H1 (cell line): ENCODE data around the gene SLC22A15. TPM values are rescaled to one million over a fixed set of nuclear protein-coding genes. Genes with fewer than 3 reads are reported as not detected.

ENCODE experiments used
- CTCF ChIA-PET: fragments of 300-600 bp; sonication (Branson Sonifier 250); formaldehyde crosslinking; loops from one replicate; lab custom pipeline; 2021; ENCODE audit not compliant: partially characterized antibody; lab: Charles Lee
- POLR2A ChIA-PET: fragments of 300-600 bp; sonication (Branson Sonifier 250); formaldehyde crosslinking; loops from one replicate; lab custom pipeline; 2021; ENCODE audit warnings: inconsistent platforms; ENCODE audit not compliant: partially characterized antibody; lab: Charles Lee
- DNase-seq, 2 experiments: peaks; one replicate each; pipeline versions ENCODE4 v3.0.0 to v3.0.0-alpha.2; 2010 to 2022; ENCODE audit warnings: low spot score in 2 of 2, low read depth in 1 of 2, mixed read lengths in 1 of 2
- FAIRE-seq: peaks from 2 replicates; lab custom pipeline; 2011; peaks lifted over from hg19 to GRCh38; lab: Jason Lieb, UNC
- H2AFZ ChIP-seq: 2 replicates; pipeline ENCODE4 v1.8.1; 2012; ENCODE audit warnings: low read length, inconsistent platforms
- H2AK5ac ChIP-seq: 2 replicates; pipeline ENCODE4 v1.6.1; 2013; ENCODE audit warnings: low read depth, low read length
- H2BK120ac ChIP-seq: replicated peaks from 2 replicates; pipeline ENCODE3; 2013; ENCODE audit warnings: low read depth, low read length, inconsistent platforms
- H2BK12ac ChIP-seq: 2 replicates; pipeline ENCODE4 v1.6.1; 2013; ENCODE audit warnings: low read depth, low read length
- H2BK15ac ChIP-seq: 2 replicates; pipeline ENCODE4 v1.6.1; 2013; ENCODE audit warnings: low read length
- H2BK20ac ChIP-seq: 2 replicates; pipeline ENCODE4 v1.6.1; 2013; ENCODE audit warnings: low read length
- H2BK5ac ChIP-seq: 2 replicates; pipeline ENCODE4 v1.6.1; 2013; ENCODE audit warnings: low read depth, low read length
- H3K14ac ChIP-seq: 2 replicates; pipeline ENCODE4 v1.6.1; 2013; ENCODE audit warnings: inconsistent platforms; ENCODE audit not compliant: insufficient read length
- H3K18ac ChIP-seq: 2 replicates; pipeline ENCODE4 v1.6.1; 2013; ENCODE audit warnings: low read length; ENCODE audit errors: extremely low read depth
- H3K23ac ChIP-seq: 2 replicates; pipeline ENCODE4 v1.6.1; 2013; ENCODE audit warnings: inconsistent platforms; ENCODE audit not compliant: insufficient read length
- H3K23me2 ChIP-seq: 2 replicates; pipeline ENCODE4 v1.6.1; 2013; ENCODE audit warnings: low read depth, low read length
- H3K27ac ChIP-seq: 2 replicates; pipeline ENCODE4 v1.6.1; 2011; ENCODE audit warnings: low read depth, low read length, inconsistent platforms
- H3K27me3 ChIP-seq, 4 experiments: replicated peaks in 1 of 4; 1 replicate in 1 of 4; 2 replicates in 3 of 4; pipeline versions ENCODE4 v1.6.1 to v1.8.1; 2011 to 2013; ENCODE audit warnings: low read length in 3 of 4, mild to moderate bottlenecking in 3 of 4, inconsistent platforms in 2 of 4, mixed read lengths in 2 of 4, moderate library complexity in 1 of 4; ENCODE audit not compliant: control insufficient read depth in 3 of 4, insufficient read depth in 3 of 4; ENCODE audit errors: extremely low read depth in 1 of 4
- H3K36me3 ChIP-seq, 4 experiments: 2 replicates each; pipeline versions ENCODE4 v1.6.1 to v1.8.1; 2011 to 2013; ENCODE audit warnings: mild to moderate bottlenecking in 4 of 4, low read length in 3 of 4, moderate library complexity in 2 of 4, control low read depth in 1 of 4, inconsistent platforms in 1 of 4; ENCODE audit not compliant: insufficient read depth in 4 of 4, control insufficient read depth in 2 of 4
- H3K4ac ChIP-seq: replicated peaks from 2 replicates; pipeline ENCODE3; 2013; ENCODE audit warnings: low read length, low read depth, mixed read lengths, inconsistent platforms; ENCODE audit not compliant: insufficient read length
- H3K4me1 ChIP-seq, 4 experiments: replicated peaks in 1 of 4; 1 replicate in 1 of 4; 2 replicates in 3 of 4; pipeline versions ENCODE4 v1.6.1 to v1.8.1; 2011 to 2013; ENCODE audit warnings: low read length in 3 of 4, inconsistent platforms in 2 of 4, mixed read lengths in 1 of 4; ENCODE audit not compliant: insufficient read depth in 4 of 4, control insufficient read depth in 3 of 4
- H3K4me2 ChIP-seq, 2 experiments: 2 replicates each; pipeline versions ENCODE4 v1.6.1 to v1.8.1; 2011 to 2013; ENCODE audit warnings: low read depth in 2 of 2, low read length in 2 of 2, control low read depth in 1 of 2, inconsistent platforms in 1 of 2, mild to moderate bottlenecking in 1 of 2; ENCODE audit not compliant: insufficient read depth in 1 of 2
- H3K4me3 ChIP-seq, 4 experiments: fragments of 200-600, 300-600 bp in 1 of 4; sonication (generic), shearing (Covaris generic), sonication (Bioruptor Twin) in 1 of 4; 2 replicates each; pipeline versions ENCODE4 v1.5.1 to v1.8.1; 2011 to 2016; ENCODE audit warnings: low read length in 4 of 4, low read depth in 3 of 4, control low read depth in 2 of 4, inconsistent platforms in 2 of 4, mild to moderate bottlenecking in 2 of 4, mixed read lengths in 1 of 4, moderate library complexity in 1 of 4; ENCODE audit not compliant: insufficient read depth in 2 of 4; ENCODE audit errors: extremely low read depth in 1 of 4
- H3K56ac ChIP-seq: replicated peaks from 2 replicates; pipeline ENCODE3; 2013; ENCODE audit warnings: low read depth, mild to moderate bottlenecking, mixed read lengths, low read length, inconsistent platforms; ENCODE audit not compliant: insufficient read length
- H3K79me1 ChIP-seq: 2 replicates; pipeline ENCODE4 v1.6.1; 2013; ENCODE audit warnings: low read depth, low read length, control low read depth
- H3K79me2 ChIP-seq, 2 experiments: 2 replicates each; pipeline versions ENCODE4 v1.6.1 to v1.8.1; 2012 to 2013; ENCODE audit warnings: low read length in 2 of 2, mild to moderate bottlenecking in 2 of 2, inconsistent platforms in 1 of 2; ENCODE audit not compliant: insufficient read depth in 2 of 2, control insufficient read depth in 1 of 2
- H3K9ac ChIP-seq, 4 experiments: replicated peaks in 1 of 4; 1 replicate in 1 of 4; 2 replicates in 3 of 4; pipeline versions ENCODE4 v1.6.1 to v1.8.1; 2011 to 2013; ENCODE audit warnings: low read depth in 3 of 4, low read length in 3 of 4, control low read depth in 2 of 4, mild to moderate bottlenecking in 2 of 4, moderate library complexity in 2 of 4, inconsistent platforms in 1 of 4; ENCODE audit errors: extremely low read depth in 1 of 4
- H3K9me3 ChIP-seq, 2 experiments: 2 replicates each; pipeline versions ENCODE4 v1.6.1 to v1.8.1; 2012 to 2013; ENCODE audit warnings: mild to moderate bottlenecking in 2 of 2, moderate library complexity in 2 of 2, control low read depth in 1 of 2, inconsistent platforms in 1 of 2, low read depth in 1 of 2, low read length in 1 of 2, mixed read lengths in 1 of 2; ENCODE audit not compliant: insufficient read depth in 2 of 2
- H4K20me1 ChIP-seq, 2 experiments: replicated peaks in 1 of 2; 2 replicates each; pipeline versions ENCODE3 to v1.8.1; 2011 to 2013; ENCODE audit warnings: inconsistent platforms in 2 of 2, low read length in 2 of 2, mild to moderate bottlenecking in 1 of 2; ENCODE audit not compliant: insufficient read depth in 2 of 2, control insufficient read depth in 1 of 2
- H4K5ac ChIP-seq: 2 replicates; pipeline ENCODE4 v1.6.1; 2013; ENCODE audit warnings: low read length, low read depth, mixed read lengths, inconsistent platforms; ENCODE audit not compliant: insufficient read length
- H4K8ac ChIP-seq: 2 replicates; pipeline ENCODE4 v1.8.0; 2013; ENCODE audit warnings: mild to moderate bottlenecking, moderate library complexity, low read length, inconsistent platforms; ENCODE audit not compliant: insufficient read depth; ENCODE audit errors: extremely low read depth
- H4K91ac ChIP-seq: replicated peaks from 2 replicates; pipeline ENCODE3; 2013; ENCODE audit warnings: low read length, mixed read lengths, inconsistent platforms; ENCODE audit not compliant: insufficient read length
- BCL11A ChIP-seq, 2 experiments: IDR thresholded peaks; one replicate each; pipeline ENCODE4 v1.6.1; 2011; ENCODE audit warnings: low read depth in 2 of 2, low read length in 2 of 2, mild to moderate bottlenecking in 2 of 2
- EP300 ChIP-seq, 2 experiments: IDR thresholded peaks; 1 replicate in 1 of 2; 2 replicates in 1 of 2; pipeline ENCODE4 v1.6.1; 2011 to 2012; ENCODE audit warnings: low read depth in 2 of 2, low read length in 2 of 2, mild to moderate bottlenecking in 2 of 2, borderline replicate concordance in 1 of 2, inconsistent platforms in 1 of 2, moderate library complexity in 1 of 2
- KDM4A ChIP-seq: IDR thresholded peaks from one replicate; pipeline ENCODE4 v1.7.1; 2012; ENCODE audit warnings: low read depth, mild to moderate bottlenecking, moderate library complexity, low read length, inconsistent platforms; ENCODE audit not compliant: severe bottlenecking
- RBBP5 ChIP-seq: IDR thresholded peaks from 2 replicates; pipeline ENCODE4 v1.7.1; 2012; ENCODE audit warnings: low read depth, mild to moderate bottlenecking, inconsistent platforms, low read length, moderate library complexity, borderline replicate concordance
- SAP30 ChIP-seq: fragments of 300-600 bp; sonication (generic); IDR thresholded peaks from 2 replicates; pipeline ENCODE4 v1.7.1; 2012; ENCODE audit warnings: low read length, moderate library complexity, mild to moderate bottlenecking, inconsistent platforms; ENCODE audit not compliant: insufficient read depth, insufficient replicate concordance
- SIN3A ChIP-seq, 2 experiments: IDR thresholded peaks in 1 of 2; conservative IDR thresholded peaks in 1 of 2; 2 replicates each; pipeline ENCODE4 v1.6.1; 2011 to 2012; ENCODE audit warnings: low read length in 2 of 2, improper control_type of control experiment in 1 of 2, low read depth in 1 of 2, mild to moderate bottlenecking in 1 of 2
- TEAD4 ChIP-seq: IDR thresholded peaks from 2 replicates; pipeline ENCODE4 v1.6.1; 2012; ENCODE audit warnings: low read depth, low read length, inconsistent platforms, mixed read lengths
- WGBS, 2 experiments: shearing (Covaris generic) in 1 of 2; methylation state at CpG; one replicate each; pipeline versions ENCODE4 v1.1.6 to v1.1.7; 2013 to 2015; ENCODE audit warnings: low lambda C conversion rate in 2 of 2, mixed read lengths in 2 of 2, inconsistent platforms in 1 of 2, low coverage in 1 of 2, missing lambda C conversion rate in 1 of 2; ENCODE audit not compliant: insufficient replicate concordance in 2 of 2, insufficient coverage in 1 of 2, insufficient read length in 1 of 2; ENCODE audit errors: extremely low coverage in 1 of 2, missing lambda C conversion rate in 1 of 2; 5-methylcytosine and 5-hydroxymethylcytosine counted together
- long read RNA-seq, 2 experiments: library from RNA in 1 of 2; library from capped mRNA in 1 of 2; stranded (forward); transcript quantifications; one replicate each; pipeline ENCODE4 v2.0.0, GENCODE V29; 2021; ENCODE audit warnings: inconsistent platforms in 1 of 2
- polyA minus RNA-seq, 3 experiments: library from RNA; depleted of rRNA, polyadenylated mRNA; stranded (reverse); fragments of >200 nt; gene quantifications; 1 replicate in 2 of 3; 2 replicates in 1 of 3; pipeline ENCODE4 v1.2.3, GENCODE V29; 2011
- polyA plus RNA-seq, 7 experiments: library from polyadenylated mRNA; depleted of rRNA in 3 of 7; stranded (reverse) in 5 of 7; unstranded in 2 of 7; fragments of >200 nt in 5 of 7; fragments of 200-250 nt in 2 of 7; gene quantifications; 1 replicate in 5 of 7; 2 replicates in 1 of 7; 4 replicates in 1 of 7; pipeline versions ENCODE4 v1.2.1 to v1.2.3, GENCODE V29; 2011 to 2013; ENCODE audit warnings: missing spikeins in 2 of 7, mixed read lengths in 2 of 7
- total RNA-seq: library from RNA; stranded (reverse); fragmentation: NEBNext Ultra II Directional; extraction: Animal tissue kit (Norgen Biotek cat#: 25700); gene quantifications from 2 replicates; pipeline ENCODE4 v1.2.1, GENCODE V29; 2021

Gene SLC22A15
- 3.3 and 3.7 TPM in 2 replicates for total RNA-seq
- 2.1 and 3.2 TPM in 2 replicates for polyA plus RNA-seq (2011; rRNA removed)
- polyA plus RNA-seq (2011; cell fraction: cytosol; rRNA removed), result 2.9 TPM
- polyA plus RNA-seq (2011; cell fraction: nucleus; rRNA removed), result 5.7 TPM
- polyA plus RNA-seq (2012, experiment 1 of 2), result 1.9 to 3.0 TPM (median 2.5 TPM) in 4 replicates
- polyA plus RNA-seq (2012, experiment 2 of 2), result 0.34 TPM
- 2.2 TPM for polyA plus RNA-seq (2013, experiment 1 of 2)
- polyA plus RNA-seq (2013, experiment 2 of 2), result 1.9 TPM
- 7.3 and 9.6 TPM in 2 replicates for polyA minus RNA-seq (2011; rRNA and poly(A)+ RNA removed)
- polyA minus RNA-seq (2011; cell fraction: cytosol; rRNA and poly(A)+ RNA removed), result 2.4 TPM
- polyA minus RNA-seq (2011; cell fraction: nucleus; rRNA and poly(A)+ RNA removed), result 20.1 TPM
- long read RNA-seq, experiment 1, partial matches to known transcripts, result 0 of 2 reads
- long read RNA-seq, experiment 1, other reads (novel, unspliced or antisense), result 2 of 2 reads
- long read RNA-seq, experiment 2, result 0 reads

DNA sequence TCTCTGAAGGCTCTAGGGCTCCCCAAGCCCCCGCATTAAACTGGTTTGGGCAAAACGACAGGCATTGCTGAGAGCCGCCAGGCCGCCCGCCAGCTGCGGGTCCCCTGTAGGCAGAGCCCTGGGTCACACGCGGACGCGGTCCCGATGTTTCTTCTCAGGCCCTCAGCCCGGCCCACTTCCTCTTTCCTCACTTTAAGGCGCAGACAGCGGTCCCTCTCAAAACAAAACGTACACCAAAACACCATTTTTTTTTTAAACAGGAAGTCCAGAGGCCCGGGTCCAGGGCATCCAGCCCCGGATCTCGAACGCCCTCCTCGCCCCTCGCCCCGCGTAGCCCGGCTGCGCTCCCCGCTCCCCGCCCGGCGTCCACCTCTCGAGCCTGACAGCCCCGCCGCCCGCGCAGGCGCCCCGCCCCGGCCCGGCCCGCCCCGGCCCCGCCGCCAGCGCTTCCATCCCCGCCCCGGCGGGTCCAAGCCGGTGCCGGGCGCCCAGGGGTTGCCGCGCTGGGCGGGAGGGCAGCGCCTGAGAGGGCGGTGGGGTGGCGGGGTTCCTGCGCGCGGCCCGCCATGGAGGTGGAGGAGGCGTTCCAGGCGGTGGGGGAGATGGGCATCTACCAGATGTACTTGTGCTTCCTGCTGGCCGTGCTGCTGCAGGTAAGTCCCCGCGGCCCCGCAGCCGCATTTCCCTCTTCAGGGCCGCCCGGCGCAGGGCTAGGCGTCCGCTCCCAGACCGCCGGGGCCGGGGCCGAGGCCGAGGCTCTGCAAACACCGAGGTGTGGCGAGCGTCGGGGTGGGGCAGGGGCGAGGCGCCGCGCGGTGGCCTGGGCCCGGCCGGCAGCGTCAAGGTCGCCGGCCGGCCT is at the start of gene SLC22A15:
Gene SLC22A15 (plus strand): TSS at position 452 of the 859 bp plus-strand sequence. CDS start 115 bp downstream, at position 567.
- no peak within 1 kb of the TSS for H3K14ac ChIP-seq
- H3K4me3 ChIP-seq, result peak within 1 kb of the TSS; percentile 64 to 77 (median 70)
- peak within 1 kb of the TSS; percentile 89 for H2BK12ac ChIP-seq
- H3K27me3 ChIP-seq, result no peaks in the 10 kb centered on the region
- H2AK5ac ChIP-seq, result no peak within 1 kb of the TSS
- H3K56ac ChIP-seq, result peak within 1 kb of the TSS; percentile 73
- H2BK20ac ChIP-seq, result no peak within 1 kb of the TSS
- no peaks in the 10 kb centered on the region for H4K20me1 ChIP-seq
- FAIRE-seq (no peak), DNase-seq (peak in 1 of 2 experiments; percentile 77)
- H2AFZ ChIP-seq, result peak within 1 kb of the TSS; percentile 92
- H2BK5ac ChIP-seq, result peak within 1 kb of the TSS; percentile 73
- no peaks in the 10 kb centered on the region; a peak in 1 of 4 replicates for H3K9me3 ChIP-seq
- ChIA-PET CTCF (no interaction called here), POLR2A (interaction anchor here (0.7 kb wide), 2 partner anchors 52 to 139 kb away, joined by 3 to 4 read pairs; no protein-coding TSS in a partner anchor)
- no peaks in the 10 kb centered on the region for H3K79me2 ChIP-seq
- peak within 1 kb of the TSS; percentile 87 for H4K8ac ChIP-seq
- H3K4me1 ChIP-seq, result peaks cover 0 to 18% (median 9%) of the 10 kb centered on the region in 4 experiments; a peak in 5 of 7 replicates
- H3K27ac ChIP-seq, result peak within 1 kb of the TSS; percentile 56; the same call in 1 of the 2 replicates
- peak within 1 kb of the TSS; percentile 47 for H4K5ac ChIP-seq
- peak within 1 kb of the TSS; percentile 42; the same call in 1 of the 2 replicates for H3K18ac ChIP-seq
- peaks cover 3% of the 10 kb centered on the region for H3K23me2 ChIP-seq
- H2BK120ac ChIP-seq, result peak within 1 kb of the TSS; percentile 50
- no peak within 1 kb of the TSS for H4K91ac ChIP-seq
- H2BK15ac ChIP-seq, result no peak within 1 kb of the TSS
- peak within 1 kb of the TSS; percentile 77 to 91 for H3K4me2 ChIP-seq
- 0% methylated on average over 33 of the region's 91 CpGs; no CpG with 5 or more reads in 1 of the 2 experiments for WGBS, 2 experiments
- H3K36me3 ChIP-seq, result no peaks in the 10 kb centered on the region
- no peak within 1 kb of the TSS for H3K4ac ChIP-seq
- peak within 1 kb of the TSS; percentile 44 to 79 (median 67) for H3K9ac ChIP-seq
- H3K23ac ChIP-seq, result no peak within 1 kb of the TSS
- H3K79me1 ChIP-seq, result no peaks in the 10 kb centered on the region
- TF ChIP-seq EP300 (IDR thresholded peaks at IDR 0.05; ENCODE audit: borderline replicate concordance in 1 of 2, low read depth in 2 of 2, low read length in 2 of 2) (no peak), KDM4A (peak; percentile 80), BCL11A (IDR thresholded peaks at IDR 0.05; ENCODE audit: low read depth in 2 of 2, low read length in 2 of 2) (no peak), SAP30 (no peak), RBBP5 (0 out of 2 replicates have a peak, but pooled peaks have one; percentile 7), SIN3A (conservative IDR thresholded peaks at IDR 0.05 in 1 of 2, IDR thresholded peaks at IDR 0.05 in 1 of 2; ENCODE audit: low read depth in 1 of 2, low read length in 2 of 2) (0 out of 4 replicates have a peak, but pooled peaks of 1 of the 2 experiments have one; percentile 18), TEAD4 (no peak)
